Astrocyte (in vitro differentiated cells and primary cell): ENCODE measurements around the gene GATC.

Source experiments
- EZH2 ChIP-seq: IDR thresholded peaks from 2 replicates; pipeline ENCODE4 v1.6.1; 2012; ENCODE audit warnings: mild to moderate bottlenecking, low read length, inconsistent platforms; ENCODE audit not compliant: insufficient read depth
- TF ChIP-seq, protein P1 (sequence below): IDR thresholded peaks from 2 replicates; pipeline ENCODE4 v1.5.1; 2011; ENCODE audit warnings: low read depth, mild to moderate bottlenecking, inconsistent platforms, low read length, moderate library complexity; ENCODE audit not compliant: insufficient read depth

DNA sequence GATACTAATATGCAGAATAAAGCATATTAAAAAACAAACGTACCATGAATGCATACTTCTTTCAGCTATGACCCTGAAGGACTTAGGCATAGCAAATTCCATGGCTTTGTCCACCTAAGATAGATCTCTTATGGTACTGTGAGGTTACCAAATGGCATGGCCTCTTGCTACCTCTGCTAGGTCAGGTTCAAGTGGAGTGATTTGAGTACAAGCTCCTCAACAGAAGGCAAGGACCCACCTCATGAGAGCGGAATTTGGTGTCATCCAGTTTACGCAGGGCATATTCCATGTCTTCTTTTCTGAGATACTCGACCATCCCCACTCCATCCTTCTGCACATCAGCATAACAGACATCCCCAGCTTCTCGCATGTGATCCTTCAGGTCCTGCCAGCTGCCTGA lies 17.5 kb downstream of the GATC start:
- TF ChIP-seq, protein P1, sequence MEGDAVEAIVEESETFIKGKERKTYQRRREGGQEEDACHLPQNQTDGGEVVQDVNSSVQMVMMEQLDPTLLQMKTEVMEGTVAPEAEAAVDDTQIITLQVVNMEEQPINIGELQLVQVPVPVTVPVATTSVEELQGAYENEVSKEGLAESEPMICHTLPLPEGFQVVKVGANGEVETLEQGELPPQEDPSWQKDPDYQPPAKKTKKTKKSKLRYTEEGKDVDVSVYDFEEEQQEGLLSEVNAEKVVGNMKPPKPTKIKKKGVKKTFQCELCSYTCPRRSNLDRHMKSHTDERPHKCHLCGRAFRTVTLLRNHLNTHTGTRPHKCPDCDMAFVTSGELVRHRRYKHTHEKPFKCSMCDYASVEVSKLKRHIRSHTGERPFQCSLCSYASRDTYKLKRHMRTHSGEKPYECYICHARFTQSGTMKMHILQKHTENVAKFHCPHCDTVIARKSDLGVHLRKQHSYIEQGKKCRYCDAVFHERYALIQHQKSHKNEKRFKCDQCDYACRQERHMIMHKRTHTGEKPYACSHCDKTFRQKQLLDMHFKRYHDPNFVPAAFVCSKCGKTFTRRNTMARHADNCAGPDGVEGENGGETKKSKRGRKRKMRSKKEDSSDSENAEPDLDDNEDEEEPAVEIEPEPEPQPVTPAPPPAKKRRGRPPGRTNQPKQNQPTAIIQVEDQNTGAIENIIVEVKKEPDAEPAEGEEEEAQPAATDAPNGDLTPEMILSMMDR: no peak
- TF ChIP-seq EZH2: no peak
